T-cell (primary cell): ENCODE results near the gene PAK1. TPM values are rescaled to one million over a fixed set of nuclear protein-coding genes. Genes with fewer than 3 reads are reported as not detected.

ENCODE experiments used
- ATAC-seq, 4 experiments: fragments of 200-7000 bp in 3 of 4; fragments of 150-1000 bp in 1 of 4; cut with Tn5 transposase; replicated peaks in 1 of 4; 1 replicate in 3 of 4; 2 replicates in 1 of 4; pipeline ENCODE4 v1.10.0; 2021; ENCODE audit warnings: moderate library complexity in 3 of 4, mild to moderate bottlenecking in 2 of 4, moderate number of reproducible peaks in 1 of 4
- CTCF ChIA-PET, 2 donors: fragments of 300-600 bp; sonication (Branson Sonifier 250); formaldehyde crosslinking; loops; one replicate each; lab custom pipeline; 2022; ENCODE audit warnings: antibody characterized with exemption in 2 of 2; lab: Charles Lee
- POLR2A ChIA-PET, 2 donors: fragments of 300-600 bp; sonication (Branson Sonifier 250); formaldehyde crosslinking; loops; one replicate each; lab custom pipeline; 2022; ENCODE audit warnings: antibody characterized with exemption in 2 of 2; lab: Charles Lee
- DNase-seq, 35 experiments: peaks; one replicate each; pipeline versions ENCODE4 v3.0.0 to v3.0.0-alpha.2; 2013 to 2023
- H3K27ac ChIP-seq: one replicate; pipeline ENCODE4 v1.5.1; 2013; ENCODE audit warnings: low read length
- H3K27me3 ChIP-seq, 2 experiments: replicated peaks in 1 of 2; 1 replicate in 1 of 2; 2 replicates in 1 of 2; pipeline versions ENCODE4 v1.6.1 to v1.7.0; 2013; ENCODE audit warnings: low read length in 1 of 2, mixed read lengths in 1 of 2; ENCODE audit not compliant: control insufficient read depth in 2 of 2, insufficient read depth in 2 of 2; ENCODE audit errors: extremely low read depth in 1 of 2
- H3K36me3 ChIP-seq, 2 donors: 1 replicate in 1 of 2; 2 replicates in 1 of 2; pipeline versions ENCODE4 v1.6.1 to v1.7.0; 2013; ENCODE audit warnings: low read length in 1 of 2; ENCODE audit not compliant: control insufficient read depth in 2 of 2, insufficient read depth in 1 of 2; ENCODE audit errors: extremely low read depth in 1 of 2
- H3K4me1 ChIP-seq, 2 experiments: 1 replicate in 1 of 2; 2 replicates in 1 of 2; pipeline versions ENCODE4 v1.6.1 to v1.7.0; 2013; ENCODE audit warnings: low read length in 2 of 2, mixed read lengths in 1 of 2; ENCODE audit not compliant: insufficient read depth in 2 of 2, control insufficient read depth in 1 of 2; ENCODE audit errors: extremely low read depth in 1 of 2
- H3K4me3 ChIP-seq, 2 donors: 1 replicate in 1 of 2; 2 replicates in 1 of 2; pipeline versions ENCODE4 v1.5.1 to v1.7.0; 2013; ENCODE audit warnings: mild to moderate bottlenecking in 2 of 2, low read length in 1 of 2, moderate library complexity in 1 of 2; ENCODE audit not compliant: control insufficient read depth in 1 of 2; ENCODE audit errors: extremely low read depth in 1 of 2
- H3K9me3 ChIP-seq: 2 replicates; pipeline ENCODE4 v1.7.0; 2013
- H3K27ac Mint-ChIP-seq, 2 donors: one replicate each; pipeline ENCODE4 v1.8.0; 2020 to 2021; ENCODE audit warnings: mild to moderate bottlenecking in 2 of 2, mixed read lengths in 2 of 2
- H3K27me3 Mint-ChIP-seq, 2 donors: one replicate each; pipeline ENCODE4 v1.8.0; 2021 to 2022; ENCODE audit warnings: mixed read lengths in 2 of 2
- H3K36me3 Mint-ChIP-seq: one replicate; pipeline ENCODE4 v1.8.0; 2021; ENCODE audit warnings: mixed read lengths
- H3K4me1 Mint-ChIP-seq, 3 donors: one replicate each; pipeline ENCODE4 v1.8.0; 2020 to 2022; ENCODE audit warnings: mixed read lengths in 3 of 3, mild to moderate bottlenecking in 1 of 3
- H3K4me3 Mint-ChIP-seq, 3 donors: one replicate each; pipeline ENCODE4 v1.8.0; 2020 to 2022; ENCODE audit warnings: mild to moderate bottlenecking in 3 of 3, mixed read lengths in 3 of 3, moderate library complexity in 3 of 3
- H3K9me3 Mint-ChIP-seq, 3 donors: one replicate each; pipeline ENCODE4 v1.8.0; 2020 to 2022; ENCODE audit warnings: mixed read lengths in 3 of 3
- WGBS: methylation state at CpG from one replicate; pipeline ENCODE4 v1.1.5; 2013; ENCODE audit warnings: missing lambda C conversion rate; ENCODE audit not compliant: insufficient coverage; 5-methylcytosine and 5-hydroxymethylcytosine counted together
- total RNA-seq, 35 experiments: library from RNA in 6 of 35; stranded (reverse) in 6 of 35; fragments of 120-200 nt in 1 of 35; gene quantifications; one replicate each; pipeline versions ENCODE4 v1.2.1 to v1.2.4 and lab custom pipeline; 2013 to 2026

The PAK1 gene
- total RNA-seq, 5 donors from 2014 or later (not counting 1 experiment from before 2014, with no cell fraction given): 15.9 to 28.0 (median 18.7) TPM

DNA sequence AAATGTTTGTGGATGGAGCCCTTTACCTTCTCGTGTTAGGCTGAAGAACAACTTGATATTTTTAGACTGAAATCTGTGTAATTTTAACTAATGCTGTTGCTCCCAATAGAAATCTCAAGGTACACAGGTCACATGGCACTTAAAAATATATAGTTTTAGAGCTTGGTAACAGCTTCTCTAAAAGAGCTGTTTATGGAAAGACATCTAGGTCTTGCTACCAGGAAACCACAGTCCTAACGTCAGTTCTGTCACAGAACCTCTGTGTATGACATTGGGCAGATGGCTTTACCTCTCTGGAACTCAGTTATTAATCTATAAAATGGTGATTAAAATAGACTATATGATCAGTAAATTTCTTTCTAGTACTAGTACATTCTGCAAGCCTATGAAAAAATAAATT lies 35.4 kb downstream of the PAK1 start:
- DNase-seq: no peak
- WGBS: no CpG with 5 or more reads among the region's 2 CpGs
- Histone ChIP-seq H3K4me3 (no peak overlapping the region), H3K27me3 (no peaks in the 10 kb centered on the region), H3K36me3 (no peaks in the 10 kb centered on the region), H3K9me3 (no peaks in the 10 kb centered on the region), H3K4me1 (no peaks in the 10 kb centered on the region), H3K27ac (no peak overlapping the region)
- Mint-ChIP-seq H3K36me3 (no peaks in the 10 kb centered on the region), H3K4me3 (no peak overlapping the region), H3K4me1 (peaks cover 0 to 5% (median 0%) of the 10 kb centered on the region in 3 donors), H3K9me3 (no peaks in the 10 kb centered on the region), H3K27ac (no peak overlapping the region), H3K27me3 (peaks cover 0 to 9% of the 10 kb centered on the region in 2 donors)
- CTCF ChIA-PET: no interaction called here
- no peak for ATAC-seq
- POLR2A ChIA-PET: no interaction called here

GRCh38 chr11:77436969-77437368 lies 36.9 kb downstream of the PAK1 start:
- Mint-ChIP-seq H3K36me3 (no peaks in the 10 kb centered on the region), H3K27ac (no peak overlapping the region), H3K4me3 (no peak overlapping the region), H3K9me3 (no peaks in the 10 kb centered on the region), H3K4me1 (peaks cover 0 to 5% (median 0%) of the 10 kb centered on the region in 3 donors), H3K27me3 (peaks cover 0 to 12% of the 10 kb centered on the region in 2 donors)
- H3K9me3 ChIP-seq: no peaks in the 10 kb centered on the region
- H3K27me3 ChIP-seq: no peaks in the 10 kb centered on the region
- H3K4me3 ChIP-seq: no peak overlapping the region
- ChIA-PET POLR2A (no interaction called here), CTCF (no interaction called here)
- DNase-seq: no peak
- ATAC-seq: no peak
- no peaks in the 10 kb centered on the region for H3K4me1 ChIP-seq
- WGBS: no CpG with 5 or more reads among the region's 1 CpG
- no peak overlapping the region for H3K27ac ChIP-seq
- no peaks in the 10 kb centered on the region for H3K36me3 ChIP-seq

GRCh38 chr11:77436506-77436905 lies 37.4 kb downstream of the PAK1 start:
- CTCF ChIA-PET: no interaction called here
- no peak overlapping the region for H3K27ac Mint-ChIP-seq
- Histone ChIP-seq H3K36me3 (no peaks in the 10 kb centered on the region), H3K27me3 (no peaks in the 10 kb centered on the region), H3K4me1 (no peaks in the 10 kb centered on the region), H3K9me3 (no peaks in the 10 kb centered on the region), H3K4me3 (no peak overlapping the region), H3K27ac (no peak overlapping the region)
- H3K27me3 Mint-ChIP-seq: peaks cover 0 to 12% of the 10 kb centered on the region in 2 donors
- H3K36me3 Mint-ChIP-seq: no peaks in the 10 kb centered on the region
- H3K4me3 Mint-ChIP-seq: no peak overlapping the region
- DNase-seq (no peak), ATAC-seq (no peak)
- peaks cover 0 to 4% (median 0%) of the 10 kb centered on the region in 3 donors for H3K4me1 Mint-ChIP-seq
- H3K9me3 Mint-ChIP-seq: no peaks in the 10 kb centered on the region
- WGBS: 50% methylated on average over 1 of the region's 1 CpG
- POLR2A ChIA-PET: no interaction called here

DNA sequence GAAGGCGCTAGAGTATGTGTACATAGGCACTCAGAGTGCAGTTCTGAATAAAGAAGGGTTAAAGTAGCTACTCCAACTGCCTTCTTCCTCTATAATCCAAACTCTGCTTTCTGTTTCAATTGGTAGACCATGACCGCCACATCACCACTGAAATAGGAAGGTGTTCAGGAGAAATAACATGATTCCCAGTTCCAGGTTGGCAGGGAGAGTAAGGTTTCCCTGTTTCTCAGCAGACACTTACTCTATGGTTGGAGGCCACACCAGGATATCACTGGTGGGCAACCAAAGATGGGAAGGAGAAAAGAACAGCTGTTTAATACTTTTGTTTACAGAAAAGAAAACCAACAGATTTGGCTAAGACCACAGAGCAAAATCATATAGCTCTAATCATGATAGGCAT lies 37.9 kb downstream of the PAK1 start:
- DNase-seq (no peak), ATAC-seq (no peak)
- H3K9me3 ChIP-seq: no peaks in the 10 kb centered on the region
- no peaks in the 10 kb centered on the region for H3K4me1 ChIP-seq
- CTCF ChIA-PET: no interaction called here
- Mint-ChIP-seq H3K9me3 (no peaks in the 10 kb centered on the region), H3K27ac (no peak overlapping the region), H3K4me3 (no peak overlapping the region), H3K36me3 (no peaks in the 10 kb centered on the region), H3K4me1 (no peaks in the 10 kb centered on the region), H3K27me3 (peaks cover 0 to 12% of the 10 kb centered on the region in 2 donors)
- no peak overlapping the region for H3K4me3 ChIP-seq
- no peaks in the 10 kb centered on the region for H3K27me3 ChIP-seq
- no peak overlapping the region for H3K27ac ChIP-seq
- H3K36me3 ChIP-seq: no peaks in the 10 kb centered on the region
- WGBS: no CpG with 5 or more reads among the region's 2 CpGs
- POLR2A ChIA-PET: no interaction called here

- Histone ChIP-seq H3K4me3 (no peak overlapping the region), H3K36me3 (no peaks in the 10 kb centered on the region), H3K27ac (no peak overlapping the region), H3K9me3 (no peaks in the 10 kb centered on the region), H3K27me3 (no peaks in the 10 kb centered on the region), H3K4me1 (no peaks in the 10 kb centered on the region)
- ATAC-seq (no peak), DNase-seq (no peak)
- Mint-ChIP-seq H3K4me1 (no peaks in the 10 kb centered on the region), H3K36me3 (no peaks in the 10 kb centered on the region), H3K4me3 (no peak overlapping the region), H3K27ac (no peak overlapping the region), H3K9me3 (no peaks in the 10 kb centered on the region), H3K27me3 (peaks cover 4 to 14% of the 10 kb centered on the region in 2 donors)
- POLR2A ChIA-PET: no interaction called here
- CTCF ChIA-PET: no interaction called here
- no CpG with 5 or more reads among the region's 1 CpG for WGBS
These were observed 42.1 kb downstream of the PAK1 start for GRCh38 chr11:77431813-77432212.

DNA sequence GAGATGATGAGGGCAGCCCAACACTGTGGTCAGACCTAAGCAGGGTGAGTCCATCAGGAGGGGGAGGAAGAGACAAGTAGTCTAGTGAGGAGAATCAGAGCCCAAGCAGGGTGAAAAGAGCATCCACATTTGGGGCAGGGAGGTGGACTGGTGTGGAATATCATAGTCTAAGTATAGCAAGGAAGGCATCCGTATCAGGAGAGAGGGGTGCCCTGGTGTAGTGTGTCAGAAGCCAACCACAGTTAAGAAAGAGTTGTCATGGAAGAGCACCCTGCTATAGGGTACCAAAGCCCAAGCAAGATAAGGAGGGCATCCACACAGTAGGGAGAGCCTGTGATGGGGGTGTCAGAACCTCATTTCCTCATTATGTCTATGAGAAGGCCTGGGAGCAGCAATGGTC lies 45.3 kb downstream of the PAK1 start:
- 90% methylated on average over 1 of the region's 1 CpG for WGBS
- Mint-ChIP-seq H3K4me3 (no peak overlapping the region), H3K27ac (no peak overlapping the region), H3K27me3 (peaks cover 4 to 11% of the 10 kb centered on the region in 2 donors), H3K36me3 (no peaks in the 10 kb centered on the region), H3K4me1 (no peaks in the 10 kb centered on the region), H3K9me3 (no peaks in the 10 kb centered on the region)
- DNase-seq: no peak
- Histone ChIP-seq H3K4me1 (no peaks in the 10 kb centered on the region), H3K36me3 (no peaks in the 10 kb centered on the region), H3K4me3 (no peak overlapping the region), H3K9me3 (no peaks in the 10 kb centered on the region), H3K27ac (no peak overlapping the region), H3K27me3 (peaks cover 0 to 2% of the 10 kb centered on the region in 2 experiments)
- CTCF ChIA-PET: no interaction called here
- POLR2A ChIA-PET: no interaction called here
- ATAC-seq: no peak

- Histone ChIP-seq H3K4me1 (no peaks in the 10 kb centered on the region), H3K27me3 (peaks cover 0 to 2% of the 10 kb centered on the region in 2 experiments), H3K4me3 (no peak overlapping the region), H3K36me3 (no peaks in the 10 kb centered on the region), H3K9me3 (no peaks in the 10 kb centered on the region), H3K27ac (no peak overlapping the region)
- H3K27me3 Mint-ChIP-seq: peaks cover 4 to 9% of the 10 kb centered on the region in 2 donors
- H3K36me3 Mint-ChIP-seq: no peaks in the 10 kb centered on the region
- H3K9me3 Mint-ChIP-seq: no peaks in the 10 kb centered on the region
- H3K4me1 Mint-ChIP-seq: no peaks in the 10 kb centered on the region
- H3K4me3 Mint-ChIP-seq: no peak overlapping the region
- CTCF ChIA-PET: no interaction called here
- POLR2A ChIA-PET: no interaction called here
- 100% methylated on average over 1 of the region's 4 CpGs for WGBS
- no peak for DNase-seq
- no peak for ATAC-seq
- no peak overlapping the region for H3K27ac Mint-ChIP-seq
These were observed 48.5 kb downstream of the PAK1 start for GRCh38 chr11:77425346-77425745.
